Neural crest cell (in vitro differentiated cells): ENCODE data around the gene GJD3. TPM values are rescaled to one million over a fixed set of nuclear protein-coding genes. Genes with fewer than 3 reads are reported as not detected.

Source experiments
- DNase-seq: peaks from one replicate; pipeline ENCODE4 v3.0.0; 2021; ENCODE audit warnings: low read depth, mixed read lengths, low spot score
- H3K27ac Mint-ChIP-seq: one replicate; pipeline ENCODE4 v1.8.0; 2021; ENCODE audit warnings: mild to moderate bottlenecking, mixed read lengths; ENCODE audit not compliant: unreplicated experiment
- H3K27me3 Mint-ChIP-seq: 2 replicates; pipeline ENCODE4 v1.8.0; 2021; ENCODE audit warnings: low read depth, mild to moderate bottlenecking, mixed read lengths
- H3K36me3 Mint-ChIP-seq: 2 replicates; pipeline ENCODE4 v1.8.0; 2021; ENCODE audit warnings: low read depth, mild to moderate bottlenecking, mixed read lengths
- H3K4me1 Mint-ChIP-seq: 2 replicates; pipeline ENCODE4 v1.8.0; 2021; ENCODE audit warnings: mixed read lengths
- H3K4me3 Mint-ChIP-seq: one replicate; pipeline ENCODE4 v1.8.0; 2021; ENCODE audit warnings: mild to moderate bottlenecking, mixed read lengths
- H3K9me3 Mint-ChIP-seq: 2 replicates; pipeline ENCODE4 v1.8.0; 2021; ENCODE audit warnings: mixed read lengths
- total RNA-seq: library from RNA; stranded (reverse); gene quantifications from 2 replicates; pipeline ENCODE4 v1.2.1, GENCODE V29; 2021
- TF ChIP-seq, protein P1 (sequence below): fragments of 200-600 bp; sonication (generic); conservative IDR thresholded peaks from 2 replicates; pipeline ENCODE4 v1.5.0; 2021; ENCODE audit warnings: antibody characterized with exemption, mild to moderate bottlenecking

The GJD3 gene
- total RNA-seq, 1 donor from 2014 or later: not detected

DNA sequence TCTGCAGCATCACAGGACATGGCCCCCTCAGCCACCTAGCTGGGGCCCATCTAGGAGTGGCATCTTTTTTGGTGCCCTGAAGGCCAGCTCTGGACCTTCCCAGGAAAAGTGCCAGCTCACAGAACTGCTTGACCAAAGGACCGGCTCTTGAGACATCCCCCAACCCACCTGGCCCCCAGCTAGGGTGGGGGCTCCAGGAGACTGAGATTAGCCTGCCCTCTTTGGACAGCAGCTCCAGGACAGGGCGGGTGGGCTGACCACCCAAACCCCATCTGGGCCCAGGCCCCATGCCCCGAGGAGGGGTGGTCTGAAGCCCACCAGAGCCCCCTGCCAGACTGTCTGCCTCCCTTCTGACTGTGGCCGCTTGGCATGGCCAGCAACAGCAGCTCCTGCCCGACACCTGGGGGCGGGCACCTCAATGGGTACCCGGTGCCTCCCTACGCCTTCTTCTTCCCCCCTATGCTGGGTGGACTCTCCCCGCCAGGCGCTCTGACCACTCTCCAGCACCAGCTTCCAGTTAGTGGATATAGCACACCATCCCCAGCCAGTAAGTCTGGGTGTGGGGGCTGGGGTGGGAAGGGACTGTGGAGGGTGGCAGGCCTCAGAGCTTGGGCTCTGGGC is 33.6 kb downstream of the GJD3 start:
- Mint-ChIP-seq H3K4me3 (no peak overlapping the region), H3K4me1 (peaks cover 33% of the 10 kb centered on the region), H3K9me3 (no peaks in the 10 kb centered on the region), H3K27ac (no peak overlapping the region), H3K27me3 (no peaks in the 10 kb centered on the region), H3K36me3 (no peaks in the 10 kb centered on the region)
- TF ChIP-seq, protein P1, sequence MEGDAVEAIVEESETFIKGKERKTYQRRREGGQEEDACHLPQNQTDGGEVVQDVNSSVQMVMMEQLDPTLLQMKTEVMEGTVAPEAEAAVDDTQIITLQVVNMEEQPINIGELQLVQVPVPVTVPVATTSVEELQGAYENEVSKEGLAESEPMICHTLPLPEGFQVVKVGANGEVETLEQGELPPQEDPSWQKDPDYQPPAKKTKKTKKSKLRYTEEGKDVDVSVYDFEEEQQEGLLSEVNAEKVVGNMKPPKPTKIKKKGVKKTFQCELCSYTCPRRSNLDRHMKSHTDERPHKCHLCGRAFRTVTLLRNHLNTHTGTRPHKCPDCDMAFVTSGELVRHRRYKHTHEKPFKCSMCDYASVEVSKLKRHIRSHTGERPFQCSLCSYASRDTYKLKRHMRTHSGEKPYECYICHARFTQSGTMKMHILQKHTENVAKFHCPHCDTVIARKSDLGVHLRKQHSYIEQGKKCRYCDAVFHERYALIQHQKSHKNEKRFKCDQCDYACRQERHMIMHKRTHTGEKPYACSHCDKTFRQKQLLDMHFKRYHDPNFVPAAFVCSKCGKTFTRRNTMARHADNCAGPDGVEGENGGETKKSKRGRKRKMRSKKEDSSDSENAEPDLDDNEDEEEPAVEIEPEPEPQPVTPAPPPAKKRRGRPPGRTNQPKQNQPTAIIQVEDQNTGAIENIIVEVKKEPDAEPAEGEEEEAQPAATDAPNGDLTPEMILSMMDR: no peak
- DNase-seq: no peak

DNA sequence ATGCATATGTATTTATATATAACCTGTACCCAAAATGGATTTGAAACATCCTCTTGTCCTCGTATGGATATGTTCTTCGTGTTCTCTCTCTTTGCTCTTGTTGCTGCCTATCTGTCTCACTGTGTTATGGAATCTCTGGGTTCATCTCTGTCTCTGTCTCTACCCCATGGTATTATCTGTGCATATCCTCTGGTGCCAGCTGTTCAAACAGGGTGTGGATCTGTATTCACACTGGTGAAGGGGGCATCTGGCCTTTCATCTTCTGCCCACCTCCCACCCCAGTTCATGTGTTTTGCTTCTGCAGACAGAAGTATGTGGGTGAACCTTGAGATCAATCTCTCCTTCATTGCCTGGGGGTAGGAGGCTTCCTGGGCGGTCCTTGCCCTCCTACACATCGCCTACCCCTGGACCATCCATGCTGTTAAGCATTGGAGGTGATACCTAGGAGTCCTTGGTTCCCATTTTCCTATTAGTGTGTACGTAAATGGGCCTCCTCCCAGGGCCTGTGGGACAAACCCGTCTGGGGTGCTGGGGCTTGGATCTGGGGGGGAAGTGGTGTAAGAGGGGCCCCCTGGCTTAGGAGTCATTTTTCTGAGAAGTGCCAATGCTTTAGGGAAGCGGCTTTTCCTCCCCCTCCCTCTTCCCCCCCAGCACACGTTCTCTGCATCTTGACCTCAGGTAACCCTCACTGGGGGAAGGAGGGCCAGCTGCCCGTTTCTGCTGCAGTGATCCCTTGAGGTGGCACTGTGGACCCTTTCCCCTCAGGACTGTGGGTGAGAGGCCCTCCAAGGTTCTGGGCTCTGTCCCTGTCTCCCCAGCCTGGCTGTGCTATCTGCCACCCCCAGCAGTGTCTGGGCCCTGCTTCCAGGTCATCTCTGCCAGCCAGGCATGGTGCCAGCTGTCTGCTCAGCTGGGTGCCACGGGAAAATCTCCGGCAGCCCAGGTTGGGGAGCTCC is 34.4 kb downstream of the GJD3 start:
- Mint-ChIP-seq H3K36me3 (no peaks in the 10 kb centered on the region), H3K27me3 (no peaks in the 10 kb centered on the region), H3K4me3 (no peak overlapping the region), H3K27ac (peak overlapping the region; percentile 36), H3K9me3 (no peaks in the 10 kb centered on the region), H3K4me1 (peaks cover 30% of the 10 kb centered on the region)
- no peak for DNase-seq
- TF ChIP-seq, protein P1: no peak

DNA sequence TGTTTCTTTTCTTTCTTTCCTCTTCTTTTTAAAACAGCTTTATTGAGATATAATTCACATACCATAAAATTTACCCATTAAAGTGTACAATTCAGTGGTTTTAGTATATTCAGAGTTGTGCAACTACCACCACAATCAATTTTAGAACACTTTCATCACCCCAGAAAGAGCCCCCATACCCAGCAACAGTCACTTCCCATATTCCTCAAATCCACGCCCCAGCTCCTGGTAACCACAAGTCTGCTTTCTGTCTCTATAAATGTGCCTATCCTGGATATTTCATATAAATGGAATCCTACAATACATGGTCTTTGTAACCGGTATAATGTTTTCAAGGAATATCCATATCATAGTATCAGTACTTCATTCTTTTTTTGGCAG is 36.2 kb downstream of the GJD3 start:
- Mint-ChIP-seq H3K36me3 (no peaks in the 10 kb centered on the region), H3K4me3 (no peak overlapping the region), H3K27ac (no peak overlapping the region), H3K9me3 (no peaks in the 10 kb centered on the region), H3K4me1 (peaks cover 22% of the 10 kb centered on the region), H3K27me3 (no peaks in the 10 kb centered on the region)
- TF ChIP-seq, protein P1: no peak
- DNase-seq: no peak

DNA sequence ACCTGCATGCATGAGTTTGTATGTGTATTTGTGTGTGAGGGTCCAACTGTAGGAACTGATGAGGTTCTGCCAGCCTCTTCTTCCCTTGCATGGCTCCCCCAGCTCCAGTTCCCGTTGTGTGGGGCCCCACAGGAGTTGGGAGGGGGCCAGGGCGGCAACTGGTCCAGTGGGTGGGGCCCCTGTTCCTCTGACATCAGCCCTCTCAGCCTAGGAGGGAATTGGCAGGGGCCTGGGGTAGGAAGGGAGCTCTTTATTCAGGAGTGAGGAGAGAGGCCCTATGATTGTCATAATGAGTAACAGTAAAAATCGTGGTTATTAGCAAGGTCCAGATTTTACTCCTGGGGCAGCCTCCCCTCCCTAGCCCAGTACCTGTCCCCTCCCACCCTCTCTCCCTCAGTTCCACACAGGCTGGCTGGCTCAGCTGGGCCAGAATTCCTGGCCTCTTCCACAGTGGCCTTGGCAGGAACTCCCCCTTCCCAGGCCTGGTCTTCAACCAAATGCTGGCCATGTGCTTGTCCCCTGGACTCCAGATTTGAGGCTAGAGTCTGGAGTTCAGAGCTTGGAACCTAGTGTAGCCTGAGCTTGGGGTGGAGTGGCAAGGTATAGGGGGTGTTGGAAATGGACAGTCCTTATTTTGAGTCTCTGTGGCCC is 36.7 kb downstream of the GJD3 start:
- Mint-ChIP-seq H3K27ac (no peak overlapping the region), H3K9me3 (no peaks in the 10 kb centered on the region)
- TF ChIP-seq, protein P1: no peak

DNA sequence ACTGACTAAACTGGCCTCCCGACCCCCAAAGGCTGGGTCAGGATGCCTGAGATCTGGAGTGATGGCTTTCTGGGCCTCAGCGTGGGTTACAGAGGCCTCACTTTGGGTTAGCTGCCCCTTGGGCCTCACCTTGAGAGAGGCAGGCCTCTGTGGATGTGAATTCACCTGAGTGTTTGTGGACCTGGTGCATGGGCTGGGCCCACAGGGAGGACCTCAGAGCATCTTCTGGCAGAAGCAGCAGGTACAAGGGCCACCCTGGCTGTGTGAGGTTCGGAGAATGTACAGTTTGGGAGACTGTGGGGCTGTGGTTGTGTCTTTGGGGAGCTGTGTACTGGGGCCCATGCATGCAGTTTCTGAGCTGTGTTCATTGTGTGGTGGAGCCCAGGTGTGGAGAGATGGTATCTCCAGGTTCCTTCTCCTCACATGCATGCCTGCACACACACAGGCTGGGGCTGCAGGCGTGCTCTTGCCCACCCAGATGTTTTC is 37.2 kb downstream of the GJD3 start:
- DNase-seq: no peak
- Mint-ChIP-seq H3K27me3 (no peaks in the 10 kb centered on the region), H3K9me3 (no peaks in the 10 kb centered on the region), H3K4me3 (no peak overlapping the region), H3K27ac (peak overlapping the region; percentile 89), H3K4me1 (peaks cover 28% of the 10 kb centered on the region), H3K36me3 (no peaks in the 10 kb centered on the region)
- TF ChIP-seq, protein P1: no peak

More for the DNA sequence above, 36.7 kb downstream of the GJD3 start:
- Mint-ChIP-seq H3K27me3 (no peaks in the 10 kb centered on the region), H3K4me3 (no peak overlapping the region), H3K4me1 (peaks cover 27% of the 10 kb centered on the region), H3K36me3 (no peaks in the 10 kb centered on the region)
- DNase-seq: no peak
